Coronary artery (tissue), 2 donors: ENCODE results near the gene TMEM236.

ENCODE experiments used
- DNase-seq: peaks from one replicate; pipeline ENCODE4 v3.0.0-alpha.2; 2017; ENCODE audit warnings: low spot score
- H3K27ac ChIP-seq, 2 donors: fragments of 200-600 bp; sonication (generic); one replicate each; pipeline ENCODE4 v1.5.1; 2016 to 2019
- H3K4me3 ChIP-seq: fragments of 200-600 bp; sonication (generic); 2 replicates; pipeline ENCODE4 v1.5.1; 2016; ENCODE audit warnings: mild to moderate bottlenecking, moderate library complexity
- CTCF ChIP-seq: fragments of 200-600 bp; sonication (generic); IDR thresholded peaks from one replicate; pipeline ENCODE4 v1.5.1; 2019; ENCODE audit warnings: antibody characterized with exemption

The TMEM236 gene

GRCh38 chr10:17751781-17752445 is at the start of gene TMEM236:
TMEM236 (plus strand) TSS chr10:17752201; CDS start chr10:17752296, 95 bp downstream.
- TF ChIP-seq CTCF = no peak
- DNase-seq = no peak
- no peak within 1 kb of the TSS for H3K4me3 ChIP-seq
- H3K27ac ChIP-seq = no peak within 1 kb of the TSS

- no peak for DNase-seq
- no peak for TF ChIP-seq CTCF
- no peak overlapping the region for H3K4me3 ChIP-seq
- no peak overlapping the region for H3K27ac ChIP-seq
These were observed 48.3 kb upstream of the TMEM236 start for GRCh38 chr10:17703706-17704105.

DNA sequence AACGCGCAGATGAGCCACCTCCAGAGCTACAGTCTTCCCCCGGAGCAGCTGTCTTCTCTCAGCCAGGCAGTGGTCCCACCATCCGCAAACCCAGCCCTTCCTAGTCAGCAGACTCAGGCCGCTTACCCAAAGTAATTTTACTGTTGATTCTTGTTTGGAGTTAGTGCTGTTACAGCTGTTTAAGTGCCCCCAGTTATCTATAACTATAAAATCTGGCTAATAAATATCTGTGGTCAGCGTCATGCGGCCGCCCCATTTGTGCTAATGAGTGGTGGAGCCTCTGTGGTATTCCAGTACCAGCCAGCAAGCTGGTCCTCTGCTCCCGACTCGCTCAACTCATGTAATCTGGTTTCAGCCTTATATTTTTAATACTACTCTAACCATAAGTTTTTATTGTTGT is 43.2 kb upstream of the TMEM236 start:
- no peak for DNase-seq
- Histone ChIP-seq H3K27ac (no peak overlapping the region), H3K4me3 (no peak overlapping the region)
- TF ChIP-seq CTCF = no peak

DNA sequence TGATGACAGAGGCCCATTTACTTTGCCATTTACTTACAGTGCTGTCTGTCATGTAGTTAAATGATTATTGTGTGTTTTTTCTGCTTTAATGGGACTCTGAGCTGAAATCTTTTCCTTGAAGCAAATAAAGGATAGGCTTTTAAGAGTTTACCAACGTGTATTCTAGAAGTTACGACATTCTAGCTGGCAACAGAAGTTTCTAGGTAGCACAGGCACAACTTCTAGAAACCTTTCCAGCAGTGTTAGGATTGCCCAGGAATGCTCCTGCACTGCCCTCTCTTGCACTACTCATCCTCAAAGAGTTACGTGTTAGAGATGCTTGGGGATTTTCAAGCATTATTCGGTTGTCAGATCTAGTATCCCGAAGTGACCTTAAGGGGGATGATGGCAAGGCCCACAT is 42.5 kb upstream of the TMEM236 start:
- no peak overlapping the region for H3K27ac ChIP-seq
- TF ChIP-seq CTCF = no peak
- DNase-seq = no peak
- H3K4me3 ChIP-seq = no peak overlapping the region

GRCh38 chr10:17710181-17710580 is 41.8 kb upstream of the TMEM236 start:
- TF ChIP-seq CTCF = no peak
- no peak for DNase-seq
- Histone ChIP-seq H3K27ac (no peak overlapping the region), H3K4me3 (no peak overlapping the region)

- DNase-seq = no peak
- no peak overlapping the region for H3K27ac ChIP-seq
- TF ChIP-seq CTCF = no peak
- H3K4me3 ChIP-seq = no peak overlapping the region
These were observed 39.9 kb upstream of the TMEM236 start for GRCh38 chr10:17712053-17712452.

- no peak overlapping the region for H3K27ac ChIP-seq
- no peak overlapping the region for H3K4me3 ChIP-seq
- no peak for TF ChIP-seq CTCF
- no peak for DNase-seq
These were observed 39.1 kb upstream of the TMEM236 start for GRCh38 chr10:17712717-17713471.
